PC-3 (cell line): ENCODE measurements around the gene RCBTB2. TPM values are rescaled to one million over a fixed set of nuclear protein-coding genes. Genes with fewer than 3 reads are reported as not detected.

Source experiments
- ATAC-seq: fragments of 200-7000 bp; cut with Tn5 transposase; 2 replicates; pipeline ENCODE4 v1.9.1; 2020; ENCODE audit warnings: mild to moderate bottlenecking, moderate library complexity
- BruUV-seq: library from RNA; stranded (reverse); fragments of 400-500 nt; replicated peaks from 2 replicates; lab custom pipeline; 2021; lab: Mats Ljungman, UMichigan
- CTCF ChIA-PET: fragments of 300-600 bp; sonication (Branson Sonifier 250); formaldehyde crosslinking; loops from one replicate; lab custom pipeline; 2022; ENCODE audit warnings: antibody characterized with exemption; lab: Charles Lee
- POLR2A ChIA-PET: fragments of 300-600 bp; sonication (Branson Sonifier 250); formaldehyde crosslinking; loops from one replicate; lab custom pipeline; 2022; ENCODE audit warnings: antibody characterized with exemption; ENCODE audit not compliant: unreplicated experiment; lab: Charles Lee
- DNase-seq: peaks from one replicate; pipeline ENCODE4 v3.0.0-alpha.2; 2015
- H2AFZ ChIP-seq: fragments of 300-600 bp; sonication (generic); 2 replicates; pipeline ENCODE4 v1.6.0; 2016; ENCODE audit warnings: antibody characterized with exemption, low read length
- H3F3A ChIP-seq: fragments of 300-600 bp; sonication (generic); one replicate; pipeline ENCODE4 v1.6.0; 2017; ENCODE audit warnings: antibody characterized with exemption, low read length, control low read depth, mild to moderate bottlenecking; ENCODE audit not compliant: unreplicated experiment
- H3K27ac ChIP-seq: fragments of 300-600 bp; sonication (generic); 2 replicates; pipeline ENCODE4 v1.5.1; 2016; ENCODE audit warnings: mild to moderate bottlenecking, low read length
- H3K27me3 ChIP-seq: fragments of 300-600 bp; sonication (generic); 2 replicates; pipeline ENCODE4 v1.6.1; 2016; ENCODE audit warnings: low read length, mixed read lengths
- H3K36me3 ChIP-seq: fragments of 300-600 bp; sonication (generic); 2 replicates; pipeline ENCODE4 v1.6.1; 2016; ENCODE audit warnings: low read depth, mixed run types, low read length, mixed read lengths
- H3K4me1 ChIP-seq: fragments of 300-600 bp; sonication (generic); 2 replicates; pipeline ENCODE4 v1.5.1; 2016; ENCODE audit warnings: low read length; ENCODE audit not compliant: insufficient read depth
- H3K4me2 ChIP-seq: fragments of 300-600 bp; sonication (generic); 2 replicates; pipeline ENCODE4 v1.6.0; 2016; ENCODE audit warnings: low read length
- H3K4me3 ChIP-seq: fragments of 300-600 bp; sonication (generic); 2 replicates; pipeline ENCODE4 v1.5.1; 2016; ENCODE audit warnings: mild to moderate bottlenecking, low read length, mixed read lengths
- H3K79me2 ChIP-seq: fragments of 300-600 bp; sonication (generic); 2 replicates; pipeline ENCODE4 v1.6.1; 2017; ENCODE audit warnings: low read length, mixed read lengths
- H3K9ac ChIP-seq: fragments of 300-600 bp; sonication (generic); 2 replicates; pipeline ENCODE4 v1.6.0; 2016; ENCODE audit warnings: mild to moderate bottlenecking, low read length
- H3K9me2 ChIP-seq: fragments of 300-600 bp; sonication (generic); replicated peaks from 2 replicates; pipeline ENCODE4 v1.6.1; 2016; ENCODE audit warnings: mixed run types, low read length, mixed read lengths
- H3K9me3 ChIP-seq: fragments of 300-600 bp; sonication (generic); 2 replicates; pipeline ENCODE4 v1.6.1; 2016; ENCODE audit warnings: low read length, mixed read lengths
- H4K20me1 ChIP-seq: fragments of 300-600 bp; sonication (generic); 2 replicates; pipeline ENCODE4 v1.6.1; 2016; ENCODE audit warnings: low read length, mixed read lengths
- CTCF ChIP-seq: fragments of 300-600 bp; sonication (generic); conservative IDR thresholded peaks from 2 replicates; pipeline ENCODE4 v1.5.1; 2017; ENCODE audit warnings: antibody characterized with exemption, low read depth, mild to moderate bottlenecking, low read length
- EZH2 ChIP-seq: fragments of 300-600 bp; sonication (generic); IDR thresholded peaks from one replicate; pipeline ENCODE4 v1.6.1; 2017; ENCODE audit warnings: antibody characterized with exemption, mild to moderate bottlenecking, low read length; ENCODE audit not compliant: unreplicated experiment
- EZH2phosphoT487 ChIP-seq: fragments of 300-600 bp; sonication (generic); IDR thresholded peaks from 2 replicates; pipeline ENCODE4 v1.6.1; 2018; ENCODE audit warnings: mild to moderate bottlenecking, antibody characterized with exemption, low read length, borderline replicate concordance
- intact Hi-C: fragments of 100-400 bp; cut with micrococcal nuclease; formaldehyde crosslinking; loops from 2 replicates; pipeline ENCODE4 v1.9.0; 2023
- total RNA-seq: library from RNA; depleted of rRNA; stranded (reverse); fragments of >200 nt; gene quantifications from 2 replicates; pipeline ENCODE4 v1.2.3, GENCODE V29; 2014

Gene RCBTB2
- total RNA-seq, 1 experiment from 2014 or later: 2.5 TPM

GRCh38 chr13:48532256-48532505, 699 bp downstream of the RCBTB2 start:
- intact Hi-C loops: loop anchor here (1.0 to 5.0 kb wide), 4 partner anchors 40 to 198 kb away; partner anchors contain the start of gene LPAR6
- peaks cover 7% of the 10 kb centered on the region; the same call in 1 of the 2 replicates for H3K4me1 ChIP-seq
- BruUV-seq: TSS peak; percentile 47
- H3K36me3 ChIP-seq: no peaks in the 10 kb centered on the region
- no peaks in the 10 kb centered on the region for H3K9me3 ChIP-seq
- ATAC-seq: peak; percentile 51
- H3K27me3 ChIP-seq: no peaks in the 10 kb centered on the region
- no peaks in the 10 kb centered on the region for H3F3A ChIP-seq
- H3K4me2 ChIP-seq: peak overlapping the region; percentile 81
- H3K9ac ChIP-seq: peak overlapping the region; percentile 94
- no peaks in the 10 kb centered on the region for H4K20me1 ChIP-seq
- peak overlapping the region; percentile 38 for H3K27ac ChIP-seq
- no peaks in the 10 kb centered on the region for H3K79me2 ChIP-seq
- TF ChIP-seq EZH2phosphoT487 (no peak), CTCF (no peak), EZH2 (no peak)
- peak overlapping the region; percentile 88 for H3K4me3 ChIP-seq
- no peaks in the 10 kb centered on the region for H3K9me2 ChIP-seq
- peak; percentile 35 for DNase-seq
- ChIA-PET CTCF (interaction anchor here (0.6 to 0.7 kb wide), 2 partner anchors 131 to 264 kb away, joined by 3 read pairs; no protein-coding TSS in a partner anchor), POLR2A (interaction anchor here (0.6 to 1.0 kb wide), 7 partner anchors 15 to 289 kb away, joined by 3 to 8 read pairs (median 3); no protein-coding TSS in a partner anchor)
- peak overlapping the region; percentile 97 for H2AFZ ChIP-seq

- peak overlapping the region; percentile 38 for H3K27ac ChIP-seq
- H3K27me3 ChIP-seq: no peaks in the 10 kb centered on the region
- H3F3A ChIP-seq: no peaks in the 10 kb centered on the region
- H4K20me1 ChIP-seq: no peaks in the 10 kb centered on the region
- DNase-seq (no peak), ATAC-seq (peak; percentile 3; the same call in 1 of the 2 replicates)
- H2AFZ ChIP-seq: peak overlapping the region; percentile 97
- peaks cover 7% of the 10 kb centered on the region; the same call in 1 of the 2 replicates for H3K4me1 ChIP-seq
- no peaks in the 10 kb centered on the region for H3K79me2 ChIP-seq
- CTCF ChIA-PET: interaction anchor here (0.7 kb wide), 1 partner anchor 263 kb away, joined by 3 read pairs; no protein-coding TSS in a partner anchor
- POLR2A ChIA-PET: interaction anchor here (0.6 to 0.7 kb wide), 2 partner anchors 38 to 289 kb away, joined by 3 read pairs; no protein-coding TSS in a partner anchor
- H3K9me3 ChIP-seq: no peaks in the 10 kb centered on the region
- no peaks in the 10 kb centered on the region for H3K36me3 ChIP-seq
- H3K9me2 ChIP-seq: no peaks in the 10 kb centered on the region
- intact Hi-C loops: loop anchor here (1.0 to 5.0 kb wide), 4 partner anchors 39 to 197 kb away; partner anchors contain the start of gene LPAR6
- H3K9ac ChIP-seq: peak overlapping the region; percentile 94
- H3K4me3 ChIP-seq: peak overlapping the region; percentile 88
- no TSS peak for BruUV-seq
- H3K4me2 ChIP-seq: peak overlapping the region; percentile 81
- no peak for TF ChIP-seq EZH2phosphoT487
- no peak for TF ChIP-seq CTCF
- TF ChIP-seq EZH2: no peak
Measured at GRCh38 chr13:48531416-48532255, 1.2 kb downstream of the RCBTB2 start.
